Measurements from ENCODE around the gene ZNF532.

ZNF532 gene

GRCh38 chr18:58943896-58944295 lies 79.2 kb downstream of the ZNF532 start:
- H3K36me3 ChIP-seq (ENCODE audit: control insufficient read depth, insufficient read depth, low read length): no peaks in the 10 kb centered on the region
- H3K9ac ChIP-seq (ENCODE audit: low read length): no peak overlapping the region
- H3K27me3 ChIP-seq (ENCODE audit: control insufficient read depth, insufficient read depth, low read length): no peaks in the 10 kb centered on the region
- peaks cover 7% of the 10 kb centered on the region for H3K4me1 ChIP-seq (ENCODE audit: control insufficient read depth, insufficient read depth, low read length)
- no peaks in the 10 kb centered on the region for H3K9me3 ChIP-seq (ENCODE audit: control insufficient read depth, low read length)
- no peak overlapping the region for H3K4me3 ChIP-seq (ENCODE audit: low read length)

DNA sequence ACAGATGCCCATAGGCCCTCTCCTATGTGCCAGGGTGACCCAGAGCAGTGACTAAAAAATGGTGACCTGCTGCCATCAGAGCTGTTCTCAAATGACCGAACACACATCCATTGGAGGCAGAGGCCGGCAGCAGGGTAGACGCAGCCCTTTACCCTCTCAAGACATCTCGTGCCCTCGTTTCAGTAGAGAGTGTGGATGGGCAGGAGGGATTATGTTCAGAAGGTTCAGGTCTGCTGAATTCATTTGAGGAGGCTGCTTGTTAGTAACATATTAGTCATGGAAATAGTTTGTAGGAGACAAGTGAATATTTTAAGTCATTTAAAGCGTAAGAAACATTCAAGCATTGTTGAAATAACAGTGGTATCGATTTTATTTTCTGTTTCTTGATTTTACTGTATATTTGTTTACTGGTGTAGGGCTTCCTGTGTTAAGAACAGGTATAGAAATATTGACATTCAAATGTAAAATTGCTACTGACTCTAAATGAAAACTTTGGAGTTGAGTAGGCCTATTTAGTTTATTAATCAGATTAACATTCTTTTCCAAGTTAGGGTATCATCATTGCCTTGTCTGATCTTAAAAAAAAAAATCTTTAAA lies 82.6 kb downstream of the ZNF532 start:
- no peak overlapping the region for H3K9ac ChIP-seq (ENCODE audit: low read length)
- H3K27me3 ChIP-seq (ENCODE audit: control insufficient read depth, insufficient read depth, low read length): no peaks in the 10 kb centered on the region
- no peaks in the 10 kb centered on the region for H3K9me3 ChIP-seq (ENCODE audit: control insufficient read depth, low read length)
- no peaks in the 10 kb centered on the region for H3K36me3 ChIP-seq (ENCODE audit: control insufficient read depth, insufficient read depth, low read length)
- H3K4me1 ChIP-seq (ENCODE audit: control insufficient read depth, insufficient read depth, low read length): peaks cover 7% of the 10 kb centered on the region
- no peak overlapping the region for H3K4me3 ChIP-seq (ENCODE audit: low read length)

- Histone ChIP-seq H3K27me3 (ENCODE audit: control insufficient read depth, insufficient read depth, low read length) (no peaks in the 10 kb centered on the region), H3K4me3 (ENCODE audit: low read length) (no peak overlapping the region), H3K4me1 (ENCODE audit: control insufficient read depth, insufficient read depth, low read length) (peaks cover 7% of the 10 kb centered on the region), H3K9ac (ENCODE audit: low read length) (no peak overlapping the region), H3K9me3 (ENCODE audit: control insufficient read depth, low read length) (no peaks in the 10 kb centered on the region), H3K36me3 (ENCODE audit: control insufficient read depth, insufficient read depth, low read length) (no peaks in the 10 kb centered on the region)
Measured at GRCh38 chr18:58949031-58949430, 84.4 kb downstream of the ZNF532 start.

DNA sequence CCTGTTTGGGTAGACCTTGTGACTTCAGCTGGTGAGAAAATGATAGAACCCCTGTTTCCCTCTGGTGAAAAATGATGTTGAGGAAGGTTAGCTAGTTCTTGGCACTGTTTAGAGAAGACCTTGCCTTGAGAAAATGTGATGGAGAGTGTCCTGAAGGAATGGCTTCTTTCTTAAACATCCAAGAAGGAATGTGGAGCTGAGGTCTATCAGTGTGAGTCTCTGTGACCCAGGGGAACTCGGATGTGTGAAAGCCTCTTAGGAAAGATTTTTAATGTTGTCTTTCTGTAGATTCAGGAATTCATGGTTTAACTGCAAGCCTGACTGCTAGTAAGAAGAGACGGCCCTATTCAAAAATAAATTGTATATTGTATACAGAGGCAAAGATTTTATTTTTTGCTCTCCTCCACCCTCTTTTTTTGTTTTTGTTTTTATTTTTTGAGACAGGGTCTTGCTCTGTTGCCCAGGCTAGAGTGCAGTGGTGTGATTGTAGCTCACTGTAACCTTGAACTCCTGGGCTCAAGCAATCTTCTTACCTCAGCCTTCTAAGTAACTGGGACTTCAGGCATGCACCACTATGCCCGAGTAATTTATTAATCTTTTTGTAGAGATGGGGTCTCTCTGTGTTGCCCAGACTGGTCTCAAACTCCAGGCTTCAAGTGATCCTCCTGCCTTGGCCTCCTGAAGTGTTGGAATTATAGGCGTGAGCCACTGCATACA lies 87.5 kb downstream of the ZNF532 start:
- Histone ChIP-seq H3K4me1 (ENCODE audit: control insufficient read depth, insufficient read depth, low read length) (peaks cover 7% of the 10 kb centered on the region), H3K4me3 (ENCODE audit: low read length) (no peak overlapping the region), H3K9ac (ENCODE audit: low read length) (no peak overlapping the region), H3K27me3 (ENCODE audit: control insufficient read depth, insufficient read depth, low read length) (no peaks in the 10 kb centered on the region), H3K9me3 (ENCODE audit: control insufficient read depth, low read length) (no peaks in the 10 kb centered on the region), H3K36me3 (ENCODE audit: control insufficient read depth, insufficient read depth, low read length) (no peaks in the 10 kb centered on the region)

- Histone ChIP-seq H3K36me3 (ENCODE audit: control insufficient read depth, insufficient read depth, low read length) (no peaks in the 10 kb centered on the region), H3K4me3 (ENCODE audit: low read length) (no peak overlapping the region), H3K9me3 (ENCODE audit: control insufficient read depth, low read length) (no peaks in the 10 kb centered on the region), H3K27me3 (ENCODE audit: control insufficient read depth, insufficient read depth, low read length) (no peaks in the 10 kb centered on the region), H3K9ac (ENCODE audit: low read length) (no peak overlapping the region), H3K4me1 (ENCODE audit: control insufficient read depth, insufficient read depth, low read length) (peaks cover 7% of the 10 kb centered on the region)
Measured at GRCh38 chr18:58952858-58953257, 88.2 kb downstream of the ZNF532 start.

GRCh38 chr18:58953627-58954026 lies 89.0 kb downstream of the ZNF532 start:
- Histone ChIP-seq H3K9me3 (ENCODE audit: control insufficient read depth, low read length) (no peaks in the 10 kb centered on the region), H3K4me3 (ENCODE audit: low read length) (no peak overlapping the region), H3K4me1 (ENCODE audit: control insufficient read depth, insufficient read depth, low read length) (peaks cover 7% of the 10 kb centered on the region), H3K27me3 (ENCODE audit: control insufficient read depth, insufficient read depth, low read length) (no peaks in the 10 kb centered on the region), H3K36me3 (ENCODE audit: control insufficient read depth, insufficient read depth, low read length) (no peaks in the 10 kb centered on the region), H3K9ac (ENCODE audit: low read length) (no peak overlapping the region)

GRCh38 chr18:58955001-58955400 lies 90.3 kb downstream of the ZNF532 start:
- no peak overlapping the region for H3K9ac ChIP-seq (ENCODE audit: low read length)
- no peaks in the 10 kb centered on the region for H3K9me3 ChIP-seq (ENCODE audit: control insufficient read depth, low read length)
- H3K36me3 ChIP-seq (ENCODE audit: control insufficient read depth, insufficient read depth, low read length): no peaks in the 10 kb centered on the region
- peaks cover 7% of the 10 kb centered on the region for H3K4me1 ChIP-seq (ENCODE audit: control insufficient read depth, insufficient read depth, low read length)
- H3K27me3 ChIP-seq (ENCODE audit: control insufficient read depth, insufficient read depth, low read length): no peaks in the 10 kb centered on the region
- no peak overlapping the region for H3K4me3 ChIP-seq (ENCODE audit: low read length)

DNA sequence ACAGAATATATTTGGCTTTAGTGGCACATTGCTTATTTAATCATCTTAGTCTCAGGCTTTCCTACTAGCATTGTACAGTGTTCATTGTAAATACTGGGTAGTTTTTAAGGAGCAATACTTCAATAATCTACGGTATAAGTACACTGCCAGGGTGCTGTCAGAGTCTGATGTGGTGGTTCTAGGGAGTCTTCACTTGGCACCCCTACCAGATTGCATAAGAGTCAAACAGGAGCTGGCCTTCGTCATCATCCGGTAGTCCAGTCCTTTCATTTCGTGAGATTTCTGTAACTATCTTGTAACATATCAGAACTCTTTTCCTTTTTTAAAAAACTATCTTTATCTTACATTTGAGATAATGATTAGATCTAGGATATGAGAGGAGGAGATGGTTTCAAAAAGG lies 91.1 kb downstream of the ZNF532 start:
- no peaks in the 10 kb centered on the region for H3K36me3 ChIP-seq (ENCODE audit: control insufficient read depth, insufficient read depth, low read length)
- H3K27me3 ChIP-seq (ENCODE audit: control insufficient read depth, insufficient read depth, low read length): no peaks in the 10 kb centered on the region
- H3K9me3 ChIP-seq (ENCODE audit: control insufficient read depth, low read length): no peaks in the 10 kb centered on the region
- H3K4me3 ChIP-seq (ENCODE audit: low read length): no peak overlapping the region
- H3K4me1 ChIP-seq (ENCODE audit: control insufficient read depth, insufficient read depth, low read length): peaks cover 7% of the 10 kb centered on the region
- H3K9ac ChIP-seq (ENCODE audit: low read length): no peak overlapping the region

DNA sequence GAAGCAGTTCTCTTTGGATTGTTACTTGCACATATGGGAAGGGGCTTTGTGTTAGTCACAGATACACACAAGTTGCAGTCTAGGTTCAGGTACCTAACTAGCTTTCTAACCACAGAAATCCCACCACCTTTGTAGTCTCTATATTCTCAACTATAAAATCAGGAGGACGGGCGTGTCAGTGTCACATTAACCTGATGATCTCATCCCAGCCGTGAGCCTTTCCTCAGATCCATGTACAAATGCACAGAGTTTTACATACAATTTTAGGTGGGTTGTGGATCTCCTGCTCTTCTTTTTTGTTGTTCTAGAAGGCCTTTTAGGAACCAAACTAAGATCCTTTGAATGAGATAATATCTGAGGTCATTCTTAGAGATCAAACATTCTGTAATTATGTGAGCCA lies 94.0 kb downstream of the ZNF532 start:
- Histone ChIP-seq H3K9ac (ENCODE audit: low read length) (no peak overlapping the region), H3K4me3 (ENCODE audit: low read length) (no peak overlapping the region), H3K9me3 (ENCODE audit: control insufficient read depth, low read length) (no peaks in the 10 kb centered on the region), H3K36me3 (ENCODE audit: control insufficient read depth, insufficient read depth, low read length) (no peaks in the 10 kb centered on the region), H3K4me1 (ENCODE audit: control insufficient read depth, insufficient read depth, low read length) (peaks cover 4% of the 10 kb centered on the region), H3K27me3 (ENCODE audit: control insufficient read depth, insufficient read depth, low read length) (no peaks in the 10 kb centered on the region)

- no peaks in the 10 kb centered on the region for H3K9me3 ChIP-seq (ENCODE audit: control insufficient read depth, low read length)
- H3K4me3 ChIP-seq (ENCODE audit: low read length): no peak overlapping the region
- H3K4me1 ChIP-seq (ENCODE audit: control insufficient read depth, insufficient read depth, low read length): no peaks in the 10 kb centered on the region
- no peaks in the 10 kb centered on the region for H3K27me3 ChIP-seq (ENCODE audit: control insufficient read depth, insufficient read depth, low read length)
- H3K36me3 ChIP-seq (ENCODE audit: control insufficient read depth, insufficient read depth, low read length): no peaks in the 10 kb centered on the region
- no peak overlapping the region for H3K9ac ChIP-seq (ENCODE audit: low read length)
Measured at GRCh38 chr18:58960508-58960907, 95.8 kb downstream of the ZNF532 start.

DNA sequence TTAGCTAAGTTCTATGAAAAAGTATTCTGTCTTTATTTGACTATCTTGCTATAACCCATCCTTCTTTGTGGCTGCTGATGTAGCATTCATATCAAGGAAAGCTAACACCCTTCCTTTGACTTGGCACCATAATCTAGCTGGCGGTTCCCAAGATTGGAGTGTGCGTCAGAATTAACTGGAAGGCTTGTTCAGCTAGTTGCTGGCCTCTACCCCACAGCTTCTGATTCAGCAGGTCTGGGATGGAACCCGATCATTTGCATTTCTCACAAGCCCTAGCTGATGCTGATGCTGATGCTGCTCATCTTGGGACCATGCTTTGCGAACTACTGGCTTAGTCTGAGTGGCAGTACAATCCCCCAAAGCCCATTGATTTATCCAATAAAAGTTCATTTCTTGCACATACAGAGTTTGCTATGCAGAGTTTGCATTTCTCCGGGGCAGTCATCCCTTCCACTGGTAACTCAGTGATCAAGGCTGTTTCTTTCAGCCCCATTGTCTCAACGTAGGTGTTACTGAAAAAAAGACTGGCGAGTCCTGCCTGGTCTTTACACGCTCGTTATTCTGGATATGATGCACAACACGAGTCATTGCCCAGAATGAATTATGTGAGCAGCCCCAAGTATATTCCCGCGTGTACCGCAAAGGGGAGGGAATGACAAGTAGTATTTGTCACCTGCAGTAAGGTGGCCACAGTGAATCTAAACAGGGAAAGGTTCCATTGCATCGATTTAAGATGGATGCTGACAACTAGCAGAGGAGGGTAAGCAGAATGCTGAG lies 96.5 kb downstream of the ZNF532 start:
- Histone ChIP-seq H3K4me1 (ENCODE audit: control insufficient read depth, insufficient read depth, low read length) (no peaks in the 10 kb centered on the region), H3K27me3 (ENCODE audit: control insufficient read depth, insufficient read depth, low read length) (no peaks in the 10 kb centered on the region), H3K9me3 (ENCODE audit: control insufficient read depth, low read length) (no peaks in the 10 kb centered on the region), H3K36me3 (ENCODE audit: control insufficient read depth, insufficient read depth, low read length) (no peaks in the 10 kb centered on the region), H3K9ac (ENCODE audit: low read length) (no peak overlapping the region), H3K4me3 (ENCODE audit: low read length) (no peak overlapping the region)

DNA sequence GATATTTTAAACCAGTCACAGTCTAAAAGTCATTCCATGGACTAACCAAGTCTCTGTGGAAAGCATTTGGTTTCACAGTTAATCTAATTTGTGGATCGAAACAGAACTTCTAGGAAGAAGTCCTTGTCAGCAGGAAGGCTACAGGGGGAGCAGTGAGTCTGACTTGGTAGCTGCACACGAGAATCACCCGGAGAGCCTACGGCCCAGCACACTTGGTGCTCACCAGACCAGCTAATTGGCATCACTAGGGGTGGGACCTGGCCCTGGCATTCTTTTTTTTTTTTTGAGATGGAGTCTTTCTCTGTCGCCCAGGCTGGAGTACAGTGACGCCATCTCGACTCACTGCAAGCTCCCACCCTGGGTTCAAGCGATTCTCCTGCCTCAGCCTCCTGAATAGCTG lies 97.7 kb downstream of the ZNF532 start:
- Histone ChIP-seq H3K27me3 (ENCODE audit: control insufficient read depth, insufficient read depth, low read length) (no peaks in the 10 kb centered on the region), H3K9ac (ENCODE audit: low read length) (no peak overlapping the region), H3K4me3 (ENCODE audit: low read length) (no peak overlapping the region), H3K4me1 (ENCODE audit: control insufficient read depth, insufficient read depth, low read length) (no peaks in the 10 kb centered on the region), H3K36me3 (ENCODE audit: control insufficient read depth, insufficient read depth, low read length) (no peaks in the 10 kb centered on the region), H3K9me3 (ENCODE audit: control insufficient read depth, low read length) (no peaks in the 10 kb centered on the region)
